Stimulated activated CD8-positive, alpha-beta memory T cell treated with anti-CD3 and anti-CD28 coated beads, Interleukin-2, amount 100 ng/mL, for 1 hour (primary cell): ENCODE measurements around the gene MAGI2.

Experiments used
- DNase-seq, 2 donors: peaks; one replicate each; pipeline ENCODE4 v3.0.0-alpha.2; 2020; ENCODE audit warnings: low read depth in 2 of 2

Gene MAGI2

DNA sequence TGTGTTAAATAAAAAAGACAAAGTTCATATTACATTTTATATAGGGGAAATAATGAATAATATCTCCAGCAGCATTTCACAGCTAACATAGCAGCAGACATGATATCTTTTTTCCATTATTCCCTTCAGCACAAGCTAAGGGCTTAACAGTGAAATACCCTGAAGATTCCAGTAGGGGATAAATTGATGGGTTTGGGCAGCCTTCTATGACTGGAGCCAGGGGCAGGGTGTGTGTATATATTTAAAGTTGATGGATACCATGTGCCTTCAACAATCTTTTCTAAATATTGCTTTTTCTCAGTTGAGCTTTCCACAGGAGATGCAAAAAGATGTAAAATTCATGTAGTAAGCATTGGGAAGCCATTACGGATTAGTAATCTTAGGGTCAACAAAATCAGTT is 151.2 kb downstream of the MAGI2 start:
- no peak for DNase-seq

DNA sequence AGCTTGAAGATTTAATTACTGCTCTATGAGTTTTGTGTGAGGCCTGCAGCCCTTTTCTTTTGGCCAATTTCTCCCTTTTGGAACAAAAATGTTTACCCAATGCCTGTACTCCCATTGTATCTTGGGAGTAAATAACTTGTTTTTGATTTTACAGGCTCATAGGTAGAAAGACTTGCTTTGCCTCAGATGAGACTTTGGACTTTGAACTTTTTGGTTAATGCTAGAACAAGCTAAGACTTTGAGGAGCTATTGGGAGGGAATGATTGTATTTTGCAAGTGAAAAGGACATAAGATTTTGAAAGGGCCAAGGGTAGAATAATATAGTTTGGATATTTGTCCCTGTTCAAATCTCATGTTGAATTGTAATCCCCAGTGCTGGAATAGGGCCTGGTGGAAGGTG is 152.0 kb downstream of the MAGI2 start:
- DNase-seq, result no peak

DNA sequence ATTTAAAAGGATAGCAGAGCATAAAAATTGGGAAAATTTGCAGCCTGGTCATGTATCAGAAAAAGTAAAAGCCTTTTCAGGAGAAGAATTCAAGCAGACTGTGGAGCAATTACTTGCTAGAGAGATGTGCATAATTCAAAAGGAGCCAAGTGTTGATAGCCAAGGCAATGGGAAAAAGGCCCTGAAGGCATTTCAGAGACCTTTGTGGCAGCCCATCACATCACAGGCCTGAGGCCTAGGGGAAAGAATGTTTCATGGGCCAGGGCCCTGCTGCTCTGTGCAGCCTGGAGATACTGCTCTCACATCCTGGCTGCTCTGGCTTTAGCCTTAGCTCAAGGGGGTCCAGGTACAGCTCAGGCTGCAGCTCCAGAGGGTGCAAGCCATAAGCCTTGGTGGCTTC is 152.9 kb downstream of the MAGI2 start:
- no peak for DNase-seq

DNA sequence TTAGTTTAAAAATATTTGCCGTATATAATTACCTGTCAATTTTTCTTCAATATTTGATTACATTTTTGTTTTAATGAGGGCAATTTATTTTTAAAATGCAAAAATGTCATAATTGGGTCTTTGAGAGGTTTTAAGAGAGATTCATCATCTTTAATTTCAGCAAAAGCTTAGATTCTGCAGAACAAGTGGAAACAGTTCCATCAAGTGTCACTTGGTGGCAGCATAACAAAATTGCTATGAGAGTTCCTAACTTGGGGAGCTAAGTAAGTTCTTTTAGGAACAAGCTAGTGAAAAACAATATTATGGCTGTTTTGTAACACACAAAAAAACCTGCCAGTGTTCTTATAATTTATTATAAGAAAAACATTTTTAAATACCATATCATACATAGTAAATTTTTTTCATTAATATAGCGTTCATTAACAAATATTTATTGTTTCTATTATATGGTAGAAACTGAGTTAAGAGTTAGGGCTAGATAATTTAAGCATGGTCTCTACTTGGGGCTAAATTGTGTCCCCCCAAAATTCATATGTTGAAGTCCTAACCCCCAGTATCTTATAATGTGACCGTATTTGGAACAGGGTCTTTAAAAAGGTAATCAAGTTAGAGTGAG is 155.2 kb downstream of the MAGI2 start:
- no peak for DNase-seq

DNA sequence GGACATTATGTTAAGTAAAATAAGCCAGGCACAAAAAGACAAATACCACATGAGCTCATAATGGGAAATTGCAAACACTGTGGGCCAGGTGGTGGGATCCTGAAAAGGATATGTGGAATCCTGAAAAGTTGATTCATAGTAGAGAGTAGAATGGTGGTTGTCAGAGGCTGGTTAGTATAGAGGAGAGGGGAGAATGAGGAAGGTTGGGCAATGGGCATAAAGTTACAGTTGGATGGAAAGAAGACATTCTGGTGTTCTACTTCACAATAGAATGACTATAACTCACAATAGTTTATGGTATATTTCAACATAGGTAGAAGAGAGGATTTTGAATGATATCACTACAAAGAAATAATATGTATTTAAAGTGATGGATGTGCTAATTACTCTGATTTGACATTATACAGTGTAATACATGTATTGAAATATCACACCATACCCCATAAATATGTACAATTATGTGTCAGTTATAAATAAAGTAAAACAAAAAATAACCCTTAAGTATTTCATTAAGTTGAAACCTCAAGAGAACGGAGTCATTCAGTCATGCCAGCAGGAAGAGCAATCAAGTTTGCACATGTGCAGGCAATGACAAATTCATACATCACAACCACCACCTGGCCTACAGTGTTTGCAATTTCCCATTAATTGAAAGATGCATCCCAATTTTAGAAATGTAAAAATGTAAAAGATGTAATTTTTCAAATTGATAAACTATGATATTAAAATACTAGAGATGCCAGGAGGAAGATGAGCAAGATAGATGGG is 156.7 kb downstream of the MAGI2 start:
- DNase-seq, result no peak

DNA sequence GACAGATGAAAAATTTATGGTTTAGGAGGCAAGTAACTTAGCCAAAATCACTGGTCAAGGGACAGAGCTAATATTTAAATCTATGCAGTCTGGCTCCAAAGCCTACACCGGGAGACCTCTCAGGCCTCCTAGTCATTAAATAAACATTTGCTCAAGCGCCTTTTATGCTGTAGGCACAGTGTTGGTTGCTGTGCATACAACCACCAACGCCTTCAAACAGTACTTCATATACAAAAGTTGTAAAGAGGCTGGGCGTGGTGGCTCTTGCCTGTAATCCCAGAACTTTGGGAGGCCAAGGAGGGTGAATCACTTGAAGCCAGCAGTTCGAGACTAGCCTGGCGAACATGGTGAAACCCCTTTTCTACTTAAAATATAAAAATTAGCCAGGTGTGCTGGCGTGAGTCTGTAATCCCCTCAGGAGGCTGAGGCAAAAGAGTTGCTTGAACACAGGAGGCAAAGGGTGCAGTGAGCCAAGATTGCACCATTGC is 159.8 kb downstream of the MAGI2 start:
- DNase-seq, result no peak

DNA sequence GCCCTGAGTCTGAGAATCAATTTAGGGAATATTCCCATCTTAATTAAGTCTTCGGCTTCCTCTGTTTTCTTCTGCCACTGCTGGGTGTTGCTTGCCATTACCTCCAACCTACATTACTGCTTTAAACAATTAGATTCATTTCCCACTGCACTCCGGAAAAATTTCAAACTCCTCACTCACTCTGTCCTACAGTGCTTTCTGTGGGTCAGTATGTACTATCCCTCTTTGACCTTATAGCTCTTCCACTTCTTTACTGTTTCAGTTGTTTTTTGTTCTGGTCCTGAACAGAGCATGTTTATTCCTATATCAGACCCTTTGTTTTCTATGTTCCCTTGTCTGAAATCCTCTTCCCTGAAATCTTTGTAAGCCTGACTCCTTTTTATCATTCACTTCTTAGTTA is 160.6 kb downstream of the MAGI2 start:
- no peak for DNase-seq

DNA sequence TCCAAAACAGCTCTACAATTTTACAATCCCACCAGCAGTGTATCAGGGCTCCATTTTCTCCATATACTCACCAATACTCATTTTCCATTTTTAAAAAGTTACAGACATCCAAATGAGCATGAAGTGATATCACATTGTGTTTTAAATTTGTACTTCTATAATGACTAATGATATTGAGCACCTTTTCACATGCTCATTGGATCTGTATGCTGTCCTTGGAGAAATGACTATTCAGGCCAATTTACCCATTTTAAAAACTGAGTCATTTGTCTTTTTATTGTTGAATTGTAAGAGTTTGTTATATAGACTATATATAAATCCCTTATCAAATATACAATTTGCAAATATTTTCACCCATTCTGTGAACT is 162.0 kb downstream of the MAGI2 start:
- no peak for DNase-seq

DNA sequence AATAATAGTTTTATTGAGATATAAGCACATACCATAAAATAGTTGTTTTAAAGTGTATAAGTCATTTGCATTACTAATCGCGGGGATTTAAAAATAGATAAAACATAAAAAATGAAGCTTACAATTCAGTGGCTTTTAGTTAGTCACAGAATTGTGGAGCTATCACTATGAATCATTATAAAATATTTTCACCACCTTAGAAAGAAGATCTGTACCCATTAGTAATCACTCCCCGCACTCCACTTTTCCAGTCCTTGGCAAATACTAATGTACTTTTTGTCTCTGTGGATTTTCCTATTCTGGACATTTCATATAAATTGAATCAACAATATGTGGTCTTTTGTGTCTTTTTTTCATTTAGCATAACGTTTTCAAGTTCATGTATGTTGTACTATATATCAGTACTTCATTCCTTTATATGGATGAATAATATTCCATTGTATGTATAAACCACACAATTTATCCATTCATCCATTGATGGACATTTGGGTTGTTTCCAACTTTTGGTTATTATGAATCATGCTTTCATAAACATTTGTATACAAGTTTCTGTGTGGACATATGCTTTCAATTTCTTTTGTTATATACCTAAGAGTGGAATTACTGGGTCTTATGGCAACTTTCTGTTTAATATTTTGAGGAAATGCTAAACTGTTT is 162.5 kb downstream of the MAGI2 start:
- DNase-seq, result no peak

DNA sequence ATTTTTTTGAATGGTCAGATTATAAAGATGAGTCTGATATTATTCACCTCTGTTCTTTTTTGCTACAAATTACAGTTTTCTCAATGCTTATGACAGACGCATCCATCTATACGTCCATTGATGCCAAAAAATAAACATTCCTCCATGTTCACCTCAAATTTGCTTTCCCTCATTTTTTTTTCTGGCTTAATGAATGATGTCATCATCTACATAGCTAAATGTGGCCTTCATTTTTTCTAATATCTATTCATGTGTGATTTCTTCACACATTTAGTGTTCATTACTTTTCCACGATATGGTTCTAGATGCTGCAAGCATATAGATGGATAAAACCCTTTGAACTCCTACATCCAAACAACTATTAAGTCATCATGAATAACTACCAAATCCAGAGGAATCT is 163.1 kb downstream of the MAGI2 start:
- no peak for DNase-seq

DNA sequence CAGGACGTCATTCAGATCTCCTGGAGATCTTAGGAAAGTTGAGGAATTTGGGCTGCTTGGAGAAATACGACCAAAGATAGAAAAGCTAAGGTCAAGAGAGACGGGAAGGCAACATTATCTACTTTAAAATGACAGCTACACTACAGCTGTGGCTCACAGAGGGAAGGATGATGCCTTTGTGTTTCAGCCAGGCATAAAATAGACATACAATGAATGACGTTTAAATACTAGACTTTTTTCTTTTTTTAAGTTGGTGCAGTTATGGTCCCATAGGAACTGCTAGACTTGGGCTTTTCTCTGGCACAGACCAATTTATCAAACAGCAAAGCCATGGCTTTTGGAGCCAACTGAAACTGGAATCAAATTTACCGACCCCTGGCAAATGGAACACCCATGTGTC is 164.8 kb downstream of the MAGI2 start:
- DNase-seq, result no peak

DNA sequence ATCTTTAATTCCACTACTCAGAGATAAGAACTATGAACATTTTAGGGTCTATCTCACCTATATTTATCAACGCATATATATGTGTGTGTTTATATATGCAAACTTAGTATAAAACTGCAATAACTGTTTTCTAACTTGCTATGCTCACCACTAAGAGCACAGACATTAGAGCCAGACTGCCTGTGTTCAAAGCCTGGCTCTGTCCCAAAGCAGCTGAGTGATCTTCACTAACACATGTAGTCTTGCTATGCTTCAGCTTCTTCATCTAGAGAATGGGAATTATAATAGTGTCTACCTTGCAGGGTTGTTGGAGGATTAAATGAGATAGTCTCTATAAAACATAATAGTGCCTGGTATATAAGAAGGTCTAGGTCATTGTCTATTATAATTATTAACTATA is 165.5 kb downstream of the MAGI2 start:
- DNase-seq, result no peak

DNA sequence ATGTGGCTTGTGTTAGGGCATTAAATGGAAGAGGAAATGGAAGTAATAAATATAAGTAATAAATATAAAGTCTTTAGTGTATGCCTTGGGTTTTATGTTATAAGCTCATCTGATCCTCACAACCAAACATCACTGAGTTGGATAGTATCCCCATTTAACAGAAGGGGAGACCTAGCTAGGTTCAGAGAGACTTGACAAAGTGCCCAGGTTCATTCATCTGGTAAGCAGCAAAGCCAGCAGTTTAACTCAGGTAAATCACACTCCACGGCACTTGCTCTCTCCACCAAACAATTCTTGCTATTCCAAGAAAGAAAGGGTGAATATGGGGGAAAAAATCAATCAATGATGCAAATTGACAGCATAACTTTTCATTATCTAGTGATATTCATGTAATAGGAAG is 167.3 kb downstream of the MAGI2 start:
- DNase-seq, result no peak

DNA sequence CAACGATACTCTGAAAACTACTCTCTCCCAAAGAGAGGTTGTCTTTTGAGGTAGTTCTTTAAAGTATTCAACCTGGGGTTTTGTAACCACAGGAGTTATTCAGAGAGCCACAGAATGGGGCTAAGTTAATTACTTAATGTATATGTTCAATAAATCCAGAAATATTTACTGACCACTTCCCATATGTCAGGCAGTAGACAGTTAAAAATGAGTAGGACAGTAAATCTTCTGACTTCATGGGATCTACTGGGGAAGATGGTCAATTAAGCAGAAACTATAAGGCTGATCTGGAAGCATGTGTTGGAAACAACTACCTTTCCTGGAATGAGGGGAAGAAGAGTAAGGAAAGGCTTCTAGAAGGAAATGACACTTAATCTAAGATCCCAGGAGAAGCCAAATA is 167.7 kb downstream of the MAGI2 start:
- DNase-seq, result no peak

DNA sequence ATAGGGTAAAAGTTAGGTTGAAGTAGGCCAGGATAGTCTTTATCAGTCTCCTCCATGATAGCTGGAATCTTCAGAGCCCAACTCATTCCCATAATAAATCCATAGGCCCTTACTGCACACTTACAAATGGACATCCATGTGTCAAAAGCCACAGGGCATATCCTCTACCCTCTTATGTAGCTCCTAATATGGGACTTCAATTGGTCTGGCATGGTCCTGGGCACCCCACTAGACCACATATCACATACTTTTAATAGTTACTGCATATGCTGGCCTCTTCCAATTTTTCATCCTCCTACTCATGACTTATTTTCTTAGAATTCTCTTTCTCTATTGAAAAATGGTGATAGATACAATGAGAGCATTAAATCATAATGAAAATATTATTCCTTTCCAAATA is 169.3 kb downstream of the MAGI2 start:
- DNase-seq, result no peak

DNA sequence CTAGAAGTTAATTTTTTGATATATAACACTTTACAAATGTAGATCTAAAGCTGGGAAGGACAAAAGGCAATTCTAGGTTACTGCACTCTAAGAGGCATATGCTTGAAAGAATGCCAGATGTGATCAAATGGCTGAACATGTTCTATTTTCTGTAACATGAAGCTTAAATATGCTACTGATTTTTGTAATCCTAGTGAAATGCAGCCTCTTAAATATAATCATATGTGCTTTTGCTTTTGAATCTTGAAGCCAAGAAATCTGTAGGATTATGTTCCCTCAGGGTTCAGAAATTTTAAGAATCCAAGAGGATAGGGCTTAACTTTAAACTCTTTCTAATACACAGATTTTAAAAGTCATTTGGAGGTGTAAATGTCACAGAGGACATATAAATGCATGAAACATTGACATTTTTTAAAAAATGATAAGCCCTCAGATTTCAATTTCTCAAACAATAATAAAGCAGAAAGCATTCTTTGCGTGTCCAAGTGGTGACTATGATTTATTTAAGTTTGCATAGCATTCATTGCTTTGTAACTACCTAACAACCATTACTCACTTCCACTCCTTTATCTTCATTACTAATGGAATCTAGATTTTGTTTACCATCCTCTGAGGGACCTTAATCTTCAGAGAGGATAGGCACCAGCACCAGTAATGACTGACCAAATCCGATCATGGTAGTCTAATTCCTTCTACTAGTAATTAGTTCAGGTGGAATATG is 170.4 kb downstream of the MAGI2 start:
- DNase-seq, result no peak

DNA sequence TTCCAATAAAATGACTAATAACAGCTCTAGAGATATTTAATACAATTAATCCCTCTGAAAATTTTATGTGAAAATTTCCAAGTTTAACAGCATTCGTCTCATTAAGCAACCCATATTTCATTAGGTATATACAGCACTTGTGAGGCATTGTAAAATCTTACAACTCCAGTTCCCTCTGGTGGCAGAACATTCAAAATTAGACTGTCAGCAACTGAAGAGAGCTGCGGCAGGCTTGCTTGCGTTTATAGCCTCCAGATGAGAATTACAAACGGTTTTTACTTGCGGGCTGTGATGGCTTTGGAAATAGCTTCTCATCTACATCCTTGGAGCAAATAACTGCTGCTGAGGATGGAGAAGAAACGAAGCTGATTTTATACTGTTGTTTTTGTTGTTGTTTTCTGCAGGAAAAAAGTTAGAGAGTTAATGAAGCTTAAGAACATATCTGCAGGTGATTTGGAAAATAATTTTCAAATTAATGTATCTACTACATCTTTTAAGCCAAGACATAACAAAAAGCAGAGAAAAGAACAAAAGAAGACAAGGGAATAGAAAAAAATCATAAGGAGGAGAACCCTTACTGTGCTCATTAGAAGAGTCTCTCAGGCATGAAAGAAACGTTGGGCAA is 171.3 kb downstream of the MAGI2 start:
- DNase-seq, result no peak

DNA sequence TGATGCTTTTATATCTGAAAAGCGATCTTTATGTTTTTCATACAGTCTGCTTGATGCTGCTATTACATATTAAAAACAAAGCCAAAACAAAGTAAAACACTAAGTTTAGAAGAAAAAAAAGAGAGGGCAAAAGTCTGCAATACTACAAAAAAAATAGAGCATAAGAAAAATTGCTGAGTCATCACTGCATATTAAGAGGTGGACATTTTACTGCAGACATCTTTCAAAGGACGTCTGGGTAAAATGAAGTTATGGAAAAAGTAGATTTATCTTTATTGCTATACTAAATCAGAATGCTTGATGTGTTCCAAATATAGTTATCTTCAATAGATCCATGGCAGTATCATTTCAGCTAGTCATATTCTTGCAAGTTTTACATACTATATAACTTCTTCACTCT is 172.0 kb downstream of the MAGI2 start:
- no peak for DNase-seq

DNA sequence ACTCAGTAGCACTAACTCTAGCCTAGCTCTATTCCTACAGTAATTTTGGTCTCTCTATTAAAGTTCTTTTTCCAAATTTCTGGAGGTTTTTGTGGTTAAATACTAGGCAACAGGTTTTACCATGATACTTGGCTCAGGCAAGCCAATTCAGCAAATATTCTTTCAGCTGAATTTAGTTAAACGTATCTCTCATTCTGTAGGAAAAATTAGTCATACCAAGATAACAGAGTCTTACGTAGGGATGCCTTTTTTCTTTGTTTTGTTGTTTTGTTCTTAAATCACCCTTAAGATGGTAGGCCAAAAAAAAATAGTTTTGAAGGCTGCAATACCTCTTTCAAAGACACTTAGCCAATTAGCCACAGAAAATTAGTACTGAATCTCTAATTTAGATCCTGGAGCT is 180.5 kb downstream of the MAGI2 start:
- DNase-seq, result no peak

DNA sequence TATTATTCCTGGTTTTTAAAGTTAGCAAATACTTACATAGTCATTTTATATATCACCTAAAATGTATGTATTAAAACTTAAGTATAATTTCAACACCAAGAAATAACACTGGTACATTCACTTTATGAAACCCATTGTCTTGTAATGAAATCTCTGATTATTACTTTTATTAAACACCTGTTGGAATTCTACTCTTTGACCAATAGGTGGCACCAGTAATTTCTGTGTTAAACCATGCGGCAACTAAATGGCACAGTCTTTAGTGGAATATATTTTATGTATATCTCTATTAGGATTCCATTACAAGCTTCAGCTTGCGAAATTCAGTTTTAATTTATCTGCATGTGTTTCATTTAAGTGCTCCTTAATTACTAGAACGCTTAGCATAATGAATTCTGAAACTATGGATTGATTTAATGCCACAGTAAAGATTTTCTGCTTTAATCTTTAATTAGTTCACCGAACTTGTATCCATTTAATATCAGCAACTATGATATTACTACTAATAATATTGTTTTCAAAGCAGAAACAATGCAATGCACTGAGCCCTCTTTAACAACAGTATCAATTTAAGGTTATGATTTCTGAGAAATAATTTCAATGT is 181.3 kb downstream of the MAGI2 start:
- DNase-seq, result no peak

DNA sequence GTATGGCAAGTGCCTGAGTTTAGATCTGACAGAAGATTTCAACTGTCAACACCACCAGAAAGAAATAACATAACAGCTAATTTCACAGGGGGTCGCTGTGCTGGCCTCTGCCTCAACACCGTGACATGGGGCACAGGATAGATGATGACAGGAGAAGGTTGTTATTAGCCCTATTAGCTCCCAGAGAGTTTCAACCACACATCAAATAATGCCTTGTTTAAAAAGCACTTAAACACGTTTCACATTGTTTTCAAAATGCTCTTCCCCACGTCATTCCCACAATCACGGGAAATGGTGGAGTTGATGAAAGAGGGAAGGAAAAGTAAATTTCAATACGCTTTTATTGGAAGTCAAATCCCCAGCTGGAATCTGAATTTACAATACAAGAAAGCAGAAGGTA is 184.7 kb downstream of the MAGI2 start:
- DNase-seq, result no peak

DNA sequence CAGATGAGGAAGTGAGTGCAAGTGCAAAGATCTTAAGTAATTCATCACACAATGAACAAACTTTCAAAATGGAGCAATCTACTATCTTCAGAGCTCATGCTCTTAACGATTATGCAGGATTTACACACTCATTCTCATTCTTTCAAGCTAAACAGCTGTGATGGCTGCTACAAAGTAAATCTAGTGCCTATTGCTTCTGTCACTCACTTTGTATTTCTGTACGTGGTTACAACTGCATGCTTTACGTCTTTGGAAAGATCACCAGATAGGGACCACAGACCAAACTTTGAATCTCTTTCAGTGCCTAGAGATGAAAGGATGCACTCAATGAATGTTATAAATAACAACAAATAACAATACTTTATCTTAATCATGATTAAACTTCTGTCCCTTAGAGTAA is 194.6 kb downstream of the MAGI2 start:
- DNase-seq, result no peak
